Left lobe of liver (tissue), 2 donors: ENCODE data around the gene OTOF. TPM values are rescaled to one million over a fixed set of nuclear protein-coding genes. Genes with fewer than 3 reads are reported as not detected.

Source experiments
- ATAC-seq: fragments of 200-7000 bp; cut with Tn5 transposase; one replicate; pipeline ENCODE4 v1.9.1; 2020; ENCODE audit warnings: mild to moderate bottlenecking, moderate library complexity
- DNase-seq: peaks from one replicate; pipeline ENCODE4 v3.0.0-alpha.2; 2020; ENCODE audit warnings: low spot score
- total RNA-seq: library from RNA; stranded (reverse); gene quantifications from one replicate; pipeline ENCODE4 v1.2.1, GENCODE V29; 2021
- donor health status: DM: no; HTN: no; CAD: no; lungs with moderate emphysema.
- donor health status: DM: no; HTN: yes; CAD: no.

OTOF gene
- total RNA-seq, 1 donor from 2014 or later: 0.05 TPM

GRCh38 chr2:26466662-26467310, 11.1 kb downstream of the OTOF start:
- no peak for DNase-seq
- no peak for ATAC-seq

DNA sequence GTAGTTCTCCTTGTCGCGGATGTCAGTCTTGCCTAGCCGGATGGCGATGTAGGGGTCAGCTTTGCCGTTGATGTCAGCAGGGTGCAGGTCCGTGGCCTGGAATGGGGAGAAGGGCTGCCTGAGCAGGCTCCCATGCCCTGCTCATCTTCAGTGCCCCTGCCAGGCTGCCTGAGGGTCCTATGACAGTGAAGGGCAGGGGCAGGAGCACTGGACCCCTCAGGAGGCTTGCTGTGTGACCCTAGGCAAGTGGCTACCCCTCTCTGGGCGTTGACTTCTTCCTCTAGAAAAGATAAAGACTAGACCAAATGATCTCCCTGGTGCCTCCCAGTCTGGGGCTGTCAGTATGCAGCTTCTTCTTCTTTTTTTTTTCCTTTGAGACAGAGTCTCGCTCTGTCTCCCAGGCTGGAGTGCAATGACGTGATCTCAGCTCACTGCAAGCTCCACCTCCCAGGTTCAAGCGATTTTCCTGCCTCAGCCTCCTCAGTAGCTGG, 11.9 kb downstream of the OTOF start:
- no peak for ATAC-seq
- no peak for DNase-seq

DNA sequence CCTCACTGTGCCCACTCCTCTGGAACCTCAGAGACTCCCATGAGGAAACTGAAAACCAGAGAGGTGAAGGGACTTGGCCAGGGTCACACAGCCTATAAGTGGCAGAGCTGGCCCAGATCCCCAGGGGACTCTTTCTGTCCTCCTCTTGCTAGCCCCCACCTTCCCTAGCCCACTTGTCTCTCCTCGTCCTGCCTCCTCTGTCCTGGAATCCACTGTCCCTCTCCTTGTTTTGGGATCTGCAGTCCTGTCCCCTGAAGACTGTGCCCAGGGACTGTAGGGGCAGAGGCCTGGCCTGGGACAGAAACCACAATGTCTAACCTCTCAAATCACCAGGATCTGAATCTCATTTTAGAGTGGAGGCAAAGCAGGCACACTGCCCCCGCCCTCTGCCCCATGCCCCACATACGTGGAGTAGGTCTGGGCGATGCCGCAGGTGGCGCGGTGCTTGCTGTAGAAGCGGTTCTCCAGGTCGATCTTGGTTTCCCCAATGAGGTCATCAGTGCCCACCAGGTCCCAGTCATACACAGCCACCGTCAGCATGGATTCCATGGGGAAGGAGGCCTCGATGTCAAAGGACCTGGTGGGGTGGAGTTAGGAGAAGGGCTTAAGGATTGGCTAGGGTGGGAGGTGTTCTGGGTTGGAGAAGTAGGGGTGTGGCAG, 12.5 kb downstream of the OTOF start:
- ATAC-seq: no peak
- DNase-seq: no peak

DNA sequence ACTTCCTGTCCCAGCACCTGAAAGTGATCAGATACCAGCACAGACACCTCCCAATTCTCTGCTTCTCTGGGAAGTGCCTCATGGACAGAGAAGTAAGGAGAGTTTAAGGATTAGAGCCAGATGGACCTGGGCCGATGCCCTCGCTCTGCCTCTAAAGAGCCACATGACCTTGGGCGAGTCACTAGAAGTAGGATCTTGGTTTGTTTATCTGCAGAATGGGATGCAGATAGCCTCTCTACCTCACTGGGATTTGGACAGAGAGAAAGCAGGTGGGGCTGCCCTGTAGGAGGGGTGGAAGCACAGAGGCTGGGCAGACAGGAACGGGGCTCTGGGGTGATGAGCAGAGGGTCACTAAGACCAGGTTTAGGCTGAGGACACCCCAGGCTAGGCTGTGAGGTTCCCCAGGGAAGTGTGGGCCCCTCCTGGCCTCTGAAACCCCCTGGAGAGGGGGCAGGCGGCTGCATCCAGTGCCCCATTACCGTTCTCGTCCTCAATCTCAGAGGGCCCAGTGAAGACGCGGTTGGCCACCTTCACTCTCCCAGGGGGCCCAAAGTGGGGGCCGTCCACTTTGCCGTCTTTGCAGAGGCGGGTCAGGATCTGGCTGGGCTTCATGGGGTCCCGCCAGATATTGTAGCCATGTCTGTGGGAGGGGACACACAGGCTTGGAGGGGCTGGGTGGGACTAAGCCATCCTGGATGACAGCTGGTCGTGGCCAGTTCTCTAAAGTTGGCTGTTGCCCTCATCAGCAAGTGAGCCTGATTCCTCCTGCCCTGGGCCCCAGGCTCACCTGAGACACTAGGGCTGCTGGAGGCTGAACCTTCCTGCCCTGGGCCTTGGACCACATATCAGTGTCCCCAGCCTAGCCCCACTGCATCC, 13.3 kb downstream of the OTOF start:
- DNase-seq (no peak), ATAC-seq (no peak)

GRCh38 chr2:26463244-26464192, 14.4 kb downstream of the OTOF start:
- no peak for ATAC-seq
- DNase-seq: no peak

GRCh38 chr2:26462511-26463243, 15.2 kb downstream of the OTOF start:
- DNase-seq (peak; percentile 69), ATAC-seq (peak; percentile 95)

DNA sequence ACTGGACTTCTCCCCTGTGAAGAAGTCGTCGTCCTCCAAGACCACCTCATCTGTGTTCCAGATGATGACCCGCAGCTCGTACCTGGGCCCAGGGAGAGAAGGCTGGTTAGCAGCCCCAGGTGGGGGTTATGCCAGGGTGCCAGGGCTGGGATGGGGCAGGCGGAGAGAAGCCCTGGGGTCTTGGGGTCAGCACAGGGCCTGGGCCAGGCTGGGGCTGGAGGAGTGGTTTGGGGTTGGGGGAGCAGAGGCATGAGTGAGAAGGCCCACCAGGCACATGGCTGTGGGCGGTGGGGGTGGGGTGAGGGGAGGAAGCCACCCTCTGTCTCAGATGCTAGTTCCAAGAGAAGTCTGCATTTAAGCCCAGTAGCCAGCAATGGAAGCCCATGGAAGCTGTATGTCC, 15.8 kb downstream of the OTOF start:
- ATAC-seq (peak; percentile 7), DNase-seq (no peak)

- ATAC-seq: no peak
- no peak for DNase-seq
Measured at GRCh38 chr2:26461601-26462023, 16.3 kb downstream of the OTOF start.

DNA sequence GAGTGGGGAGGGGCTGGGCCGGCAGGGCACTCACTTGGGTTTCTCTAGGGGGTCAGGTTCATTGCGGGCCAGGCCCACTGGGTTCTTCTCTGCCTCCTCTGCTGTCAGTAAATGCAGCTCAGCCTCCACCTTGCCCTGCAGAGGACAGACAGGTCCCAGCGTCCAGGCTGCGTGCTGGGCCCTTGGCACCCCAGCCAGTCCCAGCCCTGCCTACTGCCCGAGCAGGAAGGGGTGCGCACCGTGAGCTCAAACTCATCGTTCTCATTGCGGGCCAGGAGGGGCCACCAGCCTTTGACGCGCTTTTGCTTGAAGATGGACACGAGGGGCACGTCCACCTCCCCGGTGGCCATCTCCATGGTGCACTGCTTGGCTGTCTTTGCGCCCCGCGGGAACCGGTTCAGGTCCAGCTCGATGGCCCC, 17.3 kb downstream of the OTOF start:
- no peak for DNase-seq
- no peak for ATAC-seq

DNA sequence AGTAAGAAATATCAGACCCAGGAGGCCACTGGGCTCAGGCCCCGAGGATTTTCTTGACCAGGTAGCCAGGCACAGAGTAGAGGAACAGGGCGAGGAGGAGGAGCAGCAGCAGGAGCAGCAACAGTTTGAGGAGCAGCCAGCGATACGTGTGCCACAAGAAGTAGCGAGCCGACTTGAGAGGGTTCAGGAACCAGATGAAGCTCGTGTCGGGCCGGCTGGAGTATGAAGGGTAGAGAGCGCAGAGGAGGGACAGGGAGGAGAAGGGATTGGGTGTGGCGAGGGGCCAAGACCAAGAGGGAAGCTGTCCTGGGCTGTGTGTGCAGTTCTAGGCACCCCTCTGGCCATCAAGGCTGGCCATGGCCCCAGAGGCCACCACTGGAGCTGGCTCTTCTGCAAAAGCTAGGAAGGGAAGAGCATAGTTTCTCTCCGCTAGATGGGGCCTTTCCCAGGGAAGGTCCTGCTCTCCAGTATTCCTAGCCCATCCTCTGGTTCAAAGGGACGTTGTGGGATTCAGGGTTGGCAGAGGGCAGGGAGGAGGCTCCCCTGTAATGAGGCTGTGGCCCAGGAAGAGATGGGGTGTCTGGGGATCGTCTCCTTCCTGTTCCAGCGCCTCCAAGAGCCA, 17.8 kb downstream of the OTOF start:
- ATAC-seq (no peak), DNase-seq (peak; percentile 43)

GRCh38 chr2:26458365-26459042, 19.4 kb downstream of the OTOF start:
- ATAC-seq (no peak), DNase-seq (no peak)

- ATAC-seq (no peak), DNase-seq (no peak)
Measured at GRCh38 chr2:26457695-26458364, 20.1 kb downstream of the OTOF start.

- DNase-seq: no peak
- ATAC-seq: no peak
Measured at GRCh38 chr2:26457251-26457666, 20.7 kb downstream of the OTOF start.

DNA sequence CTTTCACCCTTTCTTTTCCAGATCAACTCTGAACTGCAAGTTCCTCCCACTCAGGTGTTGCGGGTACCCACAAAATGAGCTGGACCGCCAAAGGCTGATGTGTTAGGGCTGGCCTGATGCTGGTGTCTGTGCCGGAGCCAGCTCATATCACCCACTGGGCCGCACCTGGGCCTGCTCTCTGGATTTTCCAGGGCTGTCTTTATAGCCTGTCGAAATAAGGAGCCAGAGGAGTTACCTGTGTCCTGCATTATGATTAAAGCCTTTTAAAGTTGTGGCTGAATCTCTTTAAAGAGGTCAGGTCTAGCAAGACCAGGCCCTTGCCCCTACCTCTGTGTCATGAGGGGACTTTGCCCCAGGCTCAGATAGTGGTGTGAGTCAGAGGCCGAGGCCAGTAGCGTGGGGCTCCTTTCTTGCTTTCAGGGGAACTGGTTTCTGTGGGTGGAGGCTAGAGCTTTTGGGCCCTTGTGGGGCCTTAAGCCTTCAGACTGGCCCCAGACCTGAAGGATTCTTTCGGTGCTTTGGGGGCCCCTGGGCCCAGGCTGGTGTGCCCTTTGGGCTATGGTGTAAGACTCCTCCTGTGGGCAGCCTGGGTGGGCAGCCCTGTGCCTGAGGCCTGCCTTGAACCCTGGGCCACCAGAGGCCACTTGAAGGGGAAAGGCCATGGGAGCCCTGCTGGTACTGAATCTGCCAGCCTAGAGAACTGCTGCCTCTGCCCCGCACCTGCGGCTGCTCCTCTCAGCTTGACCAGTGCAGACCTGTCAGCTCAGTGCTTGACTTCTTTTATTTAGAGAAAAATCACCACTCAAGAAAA, 21.3 kb downstream of the OTOF start:
- no peak for DNase-seq

DNA sequence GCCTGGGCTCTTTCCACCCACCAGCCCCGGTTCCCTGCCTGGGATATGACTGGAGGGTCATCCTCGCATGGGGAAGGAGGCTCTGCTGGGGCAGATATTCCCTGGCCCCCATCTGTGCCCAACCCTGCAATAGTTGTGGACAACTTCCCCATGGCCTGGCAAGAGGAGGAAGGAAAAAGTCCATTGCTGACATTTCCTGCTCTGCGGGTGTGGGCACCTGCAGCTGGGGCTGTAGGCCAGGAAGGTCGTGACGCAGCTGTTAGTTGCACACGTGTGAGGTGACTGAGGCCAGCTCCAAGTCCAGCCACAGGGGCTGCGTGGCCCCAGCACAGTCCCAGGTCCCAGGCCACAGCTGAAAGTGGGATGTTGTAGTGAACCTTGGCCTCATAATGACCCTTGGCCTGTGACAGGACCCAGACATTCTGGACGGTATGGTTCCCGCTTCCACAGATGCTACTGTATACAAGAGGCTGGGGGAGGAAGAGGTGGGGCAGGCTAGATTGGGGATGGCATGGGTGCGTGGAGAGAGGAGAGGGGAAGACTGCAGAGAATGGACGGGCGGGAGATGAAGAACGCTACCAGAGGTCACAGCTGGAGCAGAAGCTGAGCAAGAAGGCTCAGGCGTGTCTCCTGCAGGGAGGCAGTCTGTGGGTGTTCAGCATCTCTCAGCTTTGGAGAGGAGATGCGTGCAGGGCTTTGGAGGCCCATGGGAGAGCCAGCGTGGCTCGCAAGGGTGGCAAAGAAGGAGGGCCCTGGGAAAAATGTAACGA, 22.1 kb downstream of the OTOF start:
- ATAC-seq (peak; percentile 36), DNase-seq (no peak)

More for the DNA sequence above, 21.3 kb downstream of the OTOF start:
- ATAC-seq: peak; percentile 71

- DNase-seq (no peak), ATAC-seq (no peak)
Measured at GRCh38 chr2:26455037-26455669, 22.8 kb downstream of the OTOF start.
